ENCODE results near the gene FLYWCH1. TPM values are rescaled to one million over a fixed set of nuclear protein-coding genes. Genes with fewer than 3 reads are reported as not detected.

The FLYWCH1 gene
- total RNA-seq, 3 donors from 2014 or later: 28.0 to 30.9 (median 28.2) TPM

DNA sequence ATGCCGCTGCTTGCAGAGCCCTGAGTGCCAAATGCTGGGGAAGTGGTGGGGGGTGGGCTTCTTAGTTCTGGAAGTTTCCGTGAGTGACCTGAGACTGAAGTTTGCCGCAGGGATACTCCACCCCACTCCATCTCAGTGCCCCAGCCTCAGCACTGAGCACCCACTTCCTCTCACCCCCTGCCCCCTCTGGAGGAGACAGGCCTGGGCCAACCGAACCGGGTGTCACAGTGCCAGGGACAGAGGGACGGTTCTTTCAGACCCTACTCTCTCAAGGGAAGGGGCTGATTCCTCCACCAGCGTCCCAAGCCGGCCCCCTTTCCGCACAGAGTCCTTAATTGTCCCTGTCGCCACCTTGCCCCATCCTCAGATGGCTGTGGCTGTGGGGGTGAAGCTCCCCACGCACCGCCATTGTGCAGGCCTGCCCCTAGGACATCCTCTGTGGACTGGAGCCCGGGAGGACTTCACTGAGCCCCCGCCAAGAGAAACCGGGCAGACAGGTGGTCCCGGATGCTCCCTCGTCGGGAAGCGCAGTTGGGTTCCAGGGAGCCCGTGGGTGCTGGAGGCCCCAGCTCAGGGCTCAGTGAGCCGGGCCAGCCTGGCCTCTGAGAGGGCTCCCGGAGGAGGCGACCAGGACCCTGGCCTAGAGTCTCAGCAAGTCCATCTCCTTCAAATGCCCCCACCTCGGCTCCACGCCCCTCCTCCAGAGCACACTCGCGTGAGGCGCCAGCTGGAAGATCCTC lies 50.8 kb downstream of the FLYWCH1 start:
- Histone ChIP-seq H3K27ac (no peak overlapping the region), H3K27me3 (peaks cover 24 to 61% of the 10 kb centered on the region in 2 donors), H3K9me3 (no peaks in the 10 kb centered on the region), H3K4me1 (peaks cover 14 to 22% of the 10 kb centered on the region in 2 donors), H3K4me3 (peak overlapping the region in 1 of 3 donors; percentile 65), H3K36me3 (no peaks in the 10 kb centered on the region)
- no peak for DNase-seq (ENCODE audit: low spot score in 2 of 2)
- intact Hi-C loops (cut with DNase I; ENCODE audit: low total_unique reads): no loop called here
- no peak for TF ChIP-seq POLR2A (IDR thresholded peaks at IDR 0.05)
- no peak for TF ChIP-seq POLR2AphosphoS5 (IDR thresholded peaks at IDR 0.05)
- TF ChIP-seq, protein P1, sequence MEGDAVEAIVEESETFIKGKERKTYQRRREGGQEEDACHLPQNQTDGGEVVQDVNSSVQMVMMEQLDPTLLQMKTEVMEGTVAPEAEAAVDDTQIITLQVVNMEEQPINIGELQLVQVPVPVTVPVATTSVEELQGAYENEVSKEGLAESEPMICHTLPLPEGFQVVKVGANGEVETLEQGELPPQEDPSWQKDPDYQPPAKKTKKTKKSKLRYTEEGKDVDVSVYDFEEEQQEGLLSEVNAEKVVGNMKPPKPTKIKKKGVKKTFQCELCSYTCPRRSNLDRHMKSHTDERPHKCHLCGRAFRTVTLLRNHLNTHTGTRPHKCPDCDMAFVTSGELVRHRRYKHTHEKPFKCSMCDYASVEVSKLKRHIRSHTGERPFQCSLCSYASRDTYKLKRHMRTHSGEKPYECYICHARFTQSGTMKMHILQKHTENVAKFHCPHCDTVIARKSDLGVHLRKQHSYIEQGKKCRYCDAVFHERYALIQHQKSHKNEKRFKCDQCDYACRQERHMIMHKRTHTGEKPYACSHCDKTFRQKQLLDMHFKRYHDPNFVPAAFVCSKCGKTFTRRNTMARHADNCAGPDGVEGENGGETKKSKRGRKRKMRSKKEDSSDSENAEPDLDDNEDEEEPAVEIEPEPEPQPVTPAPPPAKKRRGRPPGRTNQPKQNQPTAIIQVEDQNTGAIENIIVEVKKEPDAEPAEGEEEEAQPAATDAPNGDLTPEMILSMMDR (IDR thresholded peaks at IDR 0.05): no peak

DNA sequence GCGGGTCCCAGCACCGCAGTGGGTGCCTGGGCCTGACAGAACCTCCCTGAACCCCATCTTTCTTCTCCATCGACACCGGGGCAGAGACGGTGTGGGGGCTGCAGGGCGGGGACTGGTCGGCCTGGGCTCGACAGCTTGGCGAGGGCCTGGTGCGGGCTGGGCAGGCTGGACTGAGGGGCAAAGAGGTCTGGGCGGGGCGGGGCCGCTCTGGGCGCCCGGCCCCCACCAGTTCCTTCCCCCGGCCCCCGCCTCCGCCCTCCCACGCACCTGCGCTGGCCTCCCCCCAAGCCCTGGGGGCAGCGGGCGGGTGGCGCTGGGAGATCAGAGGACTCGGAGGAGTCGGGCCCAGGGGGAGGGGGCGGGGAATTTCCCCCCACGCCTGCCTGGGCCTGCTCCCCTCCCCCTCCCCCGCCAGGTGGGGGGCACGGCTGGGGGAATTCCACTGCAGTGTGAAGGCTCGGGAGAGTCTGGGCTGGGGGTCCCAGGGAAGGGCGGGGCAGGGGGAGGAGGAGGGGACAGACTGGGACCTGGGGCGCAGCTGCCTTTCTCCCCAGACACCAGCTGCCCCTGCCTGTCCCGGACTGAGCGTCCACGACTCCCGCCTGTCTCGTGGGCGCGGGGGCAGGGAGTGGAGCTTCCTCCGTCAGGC lies 51.5 kb downstream of the FLYWCH1 start:
- H3K27me3 ChIP-seq: peaks cover 29 to 68% of the 10 kb centered on the region in 2 donors
- TF ChIP-seq, protein P1 (IDR thresholded peaks at IDR 0.05): no peak
- TF ChIP-seq POLR2A (IDR thresholded peaks at IDR 0.05): no peak
- no peak for TF ChIP-seq POLR2AphosphoS5 (IDR thresholded peaks at IDR 0.05)
- H3K4me1 ChIP-seq: peaks cover 14 to 22% of the 10 kb centered on the region in 2 donors
- no peak for DNase-seq (ENCODE audit: low spot score in 2 of 2)
- peak overlapping the region in 2 of 3 donors; percentile 39 to 65 for H3K4me3 ChIP-seq
- H3K36me3 ChIP-seq: no peaks in the 10 kb centered on the region
- H3K27ac ChIP-seq: no peak overlapping the region
- intact Hi-C loops (cut with DNase I; ENCODE audit: low total_unique reads): no loop called here
- no peaks in the 10 kb centered on the region for H3K9me3 ChIP-seq

DNA sequence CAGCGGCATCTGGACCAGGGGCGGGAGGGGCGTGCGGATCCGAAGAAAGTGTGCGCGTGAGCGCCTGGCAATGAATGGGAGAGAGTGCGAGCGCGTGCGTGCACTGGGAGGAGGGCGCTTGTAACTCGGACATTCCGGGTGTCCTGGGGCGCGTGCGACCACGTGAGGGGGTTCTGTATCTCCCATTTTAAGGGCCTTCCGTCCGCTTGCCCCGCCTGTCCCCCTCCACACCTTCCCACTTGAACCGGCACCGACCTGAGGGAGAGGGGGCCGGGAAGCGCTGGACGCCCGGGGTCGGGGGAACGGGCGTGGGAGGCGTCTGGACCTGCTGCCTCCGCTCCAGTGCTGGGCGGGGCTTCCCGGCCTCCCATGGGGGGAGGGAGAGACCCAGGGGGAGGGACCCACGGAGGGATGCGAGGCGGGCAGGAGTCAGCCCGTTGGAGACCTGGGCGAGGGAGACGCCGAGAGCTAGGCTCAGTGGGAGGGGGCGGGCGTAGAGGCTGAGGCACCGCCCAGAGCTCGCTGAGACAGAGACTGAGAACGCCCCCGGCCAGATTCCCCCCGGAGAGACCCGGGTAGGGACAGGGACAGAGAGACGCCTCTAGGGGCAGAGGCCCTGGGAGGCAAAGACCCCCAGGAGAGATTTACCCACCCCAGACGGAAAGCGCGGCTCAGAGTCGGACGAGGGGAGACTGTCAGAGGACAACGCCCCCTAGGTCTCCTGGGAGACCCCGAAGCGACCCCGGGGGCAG lies 52.2 kb downstream of the FLYWCH1 start, which contains the start of gene KREMEN2:
Gene KREMEN2, plus strand, starts transcription at position 553 of the 752 bp plus-strand sequence. CDS start 246 bp downstream, outside the sequence.
- intact Hi-C loops (cut with DNase I; ENCODE audit: low total_unique reads): no loop called here
- H3K27me3 ChIP-seq: peaks cover 29 to 68% of the 10 kb centered on the region in 2 donors
- TF ChIP-seq POLR2AphosphoS5 (IDR thresholded peaks at IDR 0.05): no peak
- TF ChIP-seq, protein P1 (IDR thresholded peaks at IDR 0.05): no peak
- TF ChIP-seq POLR2A (IDR thresholded peaks at IDR 0.05): no peak
- no peaks in the 10 kb centered on the region for H3K9me3 ChIP-seq
- H3K4me3 ChIP-seq: peak within 1 kb of the TSS in 2 of 3 donors; percentile 39 to 65
- H3K27ac ChIP-seq: no peak within 1 kb of the TSS
- peaks cover 14 to 22% of the 10 kb centered on the region in 2 donors for H3K4me1 ChIP-seq
- H3K36me3 ChIP-seq: no peaks in the 10 kb centered on the region
- DNase-seq (ENCODE audit: low spot score in 2 of 2): no peak

DNA sequence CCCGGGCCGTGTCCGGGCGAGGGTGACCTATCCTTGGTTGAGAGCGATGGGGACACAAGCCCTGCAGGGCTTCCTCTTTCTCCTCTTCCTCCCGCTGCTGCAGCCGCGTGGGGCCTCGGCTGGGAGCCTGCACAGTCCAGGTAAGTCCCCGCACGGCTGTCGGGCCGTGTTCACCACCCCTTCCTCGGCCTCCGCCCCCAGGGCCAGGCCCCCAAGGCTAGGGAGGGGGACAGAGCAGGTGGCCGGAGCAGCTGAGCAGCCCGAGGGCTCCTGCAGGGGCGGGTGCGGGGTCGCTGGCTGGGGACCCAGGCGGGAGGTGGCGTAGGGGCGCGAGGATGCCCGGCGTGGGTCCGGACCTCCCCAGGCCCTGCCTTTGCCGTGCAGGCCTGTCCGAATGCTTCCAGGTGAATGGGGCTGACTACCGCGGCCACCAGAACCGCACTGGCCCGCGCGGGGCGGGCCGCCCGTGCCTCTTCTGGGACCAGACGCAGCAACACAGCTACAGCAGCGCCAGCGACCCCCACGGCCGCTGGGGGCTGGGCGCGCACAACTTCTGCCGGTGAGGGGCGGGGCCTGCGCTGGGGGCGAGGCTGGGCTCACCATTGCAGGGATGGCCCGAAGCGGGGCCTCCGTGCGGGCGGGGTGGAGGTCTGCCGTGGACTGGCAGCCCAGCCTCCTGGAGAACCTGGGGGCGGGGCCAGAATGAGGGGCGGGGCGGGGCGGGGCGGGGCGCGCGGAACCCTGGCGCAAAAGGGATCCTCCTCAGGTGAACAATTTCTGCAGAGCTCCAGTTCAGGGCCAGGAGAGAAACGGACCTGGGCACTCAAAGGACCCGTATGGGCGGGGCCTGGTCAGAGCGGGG lies 53.0 kb downstream of the FLYWCH1 start:
- intact Hi-C loops (cut with DNase I; ENCODE audit: low total_unique reads): no loop called here
- no peak for TF ChIP-seq POLR2A (IDR thresholded peaks at IDR 0.05)
- TF ChIP-seq, protein P1 (IDR thresholded peaks at IDR 0.05): no peak
- no peak overlapping the region for H3K27ac ChIP-seq
- peaks cover 29 to 64% of the 10 kb centered on the region in 2 donors for H3K27me3 ChIP-seq
- H3K9me3 ChIP-seq: no peaks in the 10 kb centered on the region
- H3K36me3 ChIP-seq: no peaks in the 10 kb centered on the region
- DNase-seq (ENCODE audit: low spot score in 2 of 2): no peak
- peak overlapping the region in 2 of 3 donors; percentile 39 to 65 for H3K4me3 ChIP-seq
- peaks cover 14 to 22% of the 10 kb centered on the region in 2 donors for H3K4me1 ChIP-seq
